RWPE2 (cell line): ENCODE data around the gene PCSK5.

Experiments used
- ATAC-seq: fragments of 200-7000 bp; cut with Tn5 transposase; 3 replicates; pipeline ENCODE4 v1.9.1; 2021; ENCODE audit warnings: low read depth
- DNase-seq: peaks from one replicate; pipeline ENCODE4 v3.0.0-alpha.2; 2020; ENCODE audit warnings: low spot score
- H3K27ac ChIP-seq: fragments of 450-650 bp; 2 replicates; pipeline ENCODE4 v1.5.1; 2017; ENCODE audit warnings: mild to moderate bottlenecking; ENCODE audit not compliant: poor library complexity, severe bottlenecking
- H3K27me3 ChIP-seq: fragments of 250-450 bp; sonication (Bioruptor Pico); 2 replicates; pipeline ENCODE4 v1.5.1; 2021; ENCODE audit warnings: mild to moderate bottlenecking, moderate library complexity; ENCODE audit not compliant: insufficient read depth, poor library complexity, severe bottlenecking
- H3K36me3 ChIP-seq: fragments of 250-450 bp; sonication (Bioruptor Pico); 2 replicates; pipeline ENCODE4 v1.5.1; 2020; ENCODE audit warnings: low read depth, mild to moderate bottlenecking, moderate library complexity
- H3K4me1 ChIP-seq: fragments of 250-450 bp; sonication (Bioruptor Pico); 2 replicates; pipeline ENCODE4 v1.5.1; 2021; ENCODE audit warnings: mild to moderate bottlenecking, moderate library complexity; ENCODE audit not compliant: insufficient read depth, poor library complexity, severe bottlenecking
- H3K4me3 ChIP-seq: fragments of 250-450 bp; sonication (Bioruptor Pico); 2 replicates; pipeline ENCODE4 v1.5.1; 2021; ENCODE audit warnings: mild to moderate bottlenecking, moderate library complexity; ENCODE audit not compliant: severe bottlenecking
- H3K9me3 ChIP-seq: fragments of 250-450 bp; sonication (Bioruptor Pico); 2 replicates; pipeline ENCODE4 v1.5.1; 2021; ENCODE audit warnings: mild to moderate bottlenecking, moderate library complexity; ENCODE audit not compliant: severe bottlenecking
- CTCF ChIP-seq: fragments of 450-650 bp; IDR thresholded peaks from one replicate; pipeline ENCODE4 v1.5.1; 2017; ENCODE audit warnings: mild to moderate bottlenecking, moderate library complexity; ENCODE audit not compliant: poor library complexity, severe bottlenecking

The PCSK5 gene

GRCh38 chr9:76036762-76037161 is 146.3 kb downstream of the PCSK5 start:
- no peak overlapping the region for H3K4me3 ChIP-seq
- ATAC-seq (no peak), DNase-seq (no peak)
- TF ChIP-seq CTCF: no peak
- H3K36me3 ChIP-seq: no peaks in the 10 kb centered on the region
- H3K27me3 ChIP-seq: no peaks in the 10 kb centered on the region
- H3K4me1 ChIP-seq: no peaks in the 10 kb centered on the region
- H3K27ac ChIP-seq: no peak overlapping the region
- no peaks in the 10 kb centered on the region for H3K9me3 ChIP-seq

GRCh38 chr9:76037587-76038225 is 147.2 kb downstream of the PCSK5 start:
- DNase-seq: no peak
- Histone ChIP-seq H3K4me1 (no peaks in the 10 kb centered on the region), H3K27me3 (no peaks in the 10 kb centered on the region), H3K27ac (no peak overlapping the region), H3K9me3 (no peaks in the 10 kb centered on the region), H3K36me3 (no peaks in the 10 kb centered on the region), H3K4me3 (no peak overlapping the region)
- TF ChIP-seq CTCF: no peak
- ATAC-seq: no peak

- DNase-seq: no peak
- Histone ChIP-seq H3K27ac (no peak overlapping the region), H3K4me1 (no peaks in the 10 kb centered on the region), H3K9me3 (no peaks in the 10 kb centered on the region), H3K36me3 (no peaks in the 10 kb centered on the region), H3K27me3 (no peaks in the 10 kb centered on the region), H3K4me3 (no peak overlapping the region)
- ATAC-seq: no peak
- TF ChIP-seq CTCF: no peak
Measured at GRCh38 chr9:76038431-76038830, 148.0 kb downstream of the PCSK5 start.

GRCh38 chr9:76044266-76044819 is 153.9 kb downstream of the PCSK5 start:
- no peak overlapping the region for H3K27ac ChIP-seq
- H3K4me3 ChIP-seq: no peak overlapping the region
- DNase-seq: no peak

More at GRCh38 chr9:76044266-76044819, 153.9 kb downstream of the PCSK5 start:
- no peaks in the 10 kb centered on the region for H3K4me1 ChIP-seq
- no peaks in the 10 kb centered on the region for H3K27me3 ChIP-seq
- no peak for TF ChIP-seq CTCF
- H3K9me3 ChIP-seq: no peaks in the 10 kb centered on the region
- H3K36me3 ChIP-seq: no peaks in the 10 kb centered on the region
- ATAC-seq: no peak
